NCI-H526 treated with DMSO at 0.1 percent for 48 hours (cell line): ENCODE measurements around the gene SYNJ1.
A peak's percentile ranks its signal among the peaks of the same experiment; 100 is the strongest.
"Not testable (repeated sequence)": the region's sequence is repeated elsewhere in the genome, so short reads cannot be mapped to it uniquely, and the experiment has no call there.

Experiments
- DNase-seq: peaks from one replicate; lab custom pipeline; 2025; lab: John Stamatoyannopoulos, UW

The SYNJ1 gene

GRCh38 chr21:32611471-32611997, 116.3 kb downstream of the SYNJ1 start:
- DNase-seq = peak; percentile 22

GRCh38 chr21:32610940-32611339, 116.9 kb downstream of the SYNJ1 start:
- not testable (repeated sequence) for DNase-seq

GRCh38 chr21:32608851-32609250, 119.0 kb downstream of the SYNJ1 start:
- DNase-seq = no peak

GRCh38 chr21:32605469-32605868, 122.3 kb downstream of the SYNJ1 start:
- no peak for DNase-seq

- DNase-seq = no peak
Measured at GRCh38 chr21:32604464-32604863, 123.3 kb downstream of the SYNJ1 start.

GRCh38 chr21:32603131-32603530, 124.7 kb downstream of the SYNJ1 start:
- no peak for DNase-seq

GRCh38 chr21:32602099-32602498, 125.7 kb downstream of the SYNJ1 start:
- DNase-seq = no peak

GRCh38 chr21:32599526-32599925, 128.3 kb downstream of the SYNJ1 start:
- DNase-seq = no peak

GRCh38 chr21:32599091-32599490, 128.7 kb downstream of the SYNJ1 start:
- no peak for DNase-seq

GRCh38 chr21:32597205-32597604, 130.6 kb downstream of the SYNJ1 start:
- DNase-seq = peak; percentile 49

- no peak for DNase-seq
Measured at GRCh38 chr21:32595431-32595830, 132.4 kb downstream of the SYNJ1 start.

GRCh38 chr21:32593690-32594089, 134.1 kb downstream of the SYNJ1 start:
- no peak for DNase-seq

- DNase-seq = no peak
Measured at GRCh38 chr21:32592929-32593502, 134.8 kb downstream of the SYNJ1 start.

GRCh38 chr21:32590130-32590529, 137.7 kb downstream of the SYNJ1 start:
- no peak for DNase-seq

GRCh38 chr21:32587651-32588050, 140.2 kb downstream of the SYNJ1 start:
- DNase-seq = no peak

GRCh38 chr21:32587120-32587519, 140.7 kb downstream of the SYNJ1 start:
- DNase-seq = no peak

GRCh38 chr21:32585970-32586369, 141.8 kb downstream of the SYNJ1 start:
- no peak for DNase-seq

GRCh38 chr21:32585042-32585710, 142.6 kb downstream of the SYNJ1 start, which contains the start of gene TCP10L:
TCP10L (minus strand) TSS chr21:32585523; CDS start chr21:32584304, 1,219 bp downstream.
- no peak for DNase-seq

GRCh38 chr21:32584472-32584871, 143.3 kb downstream of the SYNJ1 start:
- DNase-seq = no peak

GRCh38 chr21:32581732-32582131, 146.1 kb downstream of the SYNJ1 start:
- no peak for DNase-seq

- DNase-seq = no peak
Measured at GRCh38 chr21:32580949-32581348, 146.9 kb downstream of the SYNJ1 start.
